Osteoblast (primary cell): ENCODE data around the gene CPZ. TPM values are rescaled to one million over a fixed set of nuclear protein-coding genes. Genes with fewer than 3 reads are reported as not detected.
"Not testable (repeated sequence)": the region's sequence is repeated elsewhere in the genome, so short reads cannot be mapped to it uniquely, and the experiment has no call there.

Experiments
- DNase-seq: peaks from one replicate; pipeline ENCODE4 v3.0.0; 2011; ENCODE audit warnings: low spot score, mixed read lengths; ENCODE audit not compliant: insufficient read length; ENCODE audit errors: missing footprints
- H2AFZ ChIP-seq: 2 replicates; pipeline ENCODE4 v1.6.0; 2011; ENCODE audit warnings: mild to moderate bottlenecking, low read length
- H3K27ac ChIP-seq: 2 replicates; pipeline ENCODE4 v1.5.1; 2011; ENCODE audit warnings: mild to moderate bottlenecking, low read depth, low read length, moderate library complexity
- H3K27me3 ChIP-seq: 2 replicates; pipeline ENCODE4 v1.6.0; 2012; ENCODE audit warnings: mild to moderate bottlenecking, control low read depth, inconsistent platforms, low read length, moderate library complexity; ENCODE audit not compliant: insufficient read depth
- H3K36me3 ChIP-seq: 2 replicates; pipeline ENCODE4 v1.5.1; 2011; ENCODE audit warnings: mild to moderate bottlenecking, low read length, control low read depth, moderate library complexity; ENCODE audit not compliant: insufficient read depth
- H3K4me1 ChIP-seq: 2 replicates; pipeline ENCODE4 v1.5.1; 2011; ENCODE audit warnings: mild to moderate bottlenecking, low read length, control low read depth, moderate library complexity; ENCODE audit not compliant: insufficient read depth
- H3K4me2 ChIP-seq: 2 replicates; pipeline ENCODE4 v1.6.0; 2011; ENCODE audit warnings: mild to moderate bottlenecking, low read length; ENCODE audit not compliant: insufficient read depth
- H3K4me3 ChIP-seq: fragments of 200-600 bp; sonication (generic); 3 replicates; pipeline ENCODE4 v1.5.1; 2012; ENCODE audit warnings: mild to moderate bottlenecking, low read length, inconsistent platforms; ENCODE audit not compliant: insufficient read depth
- H3K79me2 ChIP-seq: 2 replicates; pipeline ENCODE4 v1.6.0; 2012; ENCODE audit warnings: mild to moderate bottlenecking, low read length, control low read depth, inconsistent platforms; ENCODE audit not compliant: insufficient read depth
- H3K9me3 ChIP-seq: 2 replicates; pipeline ENCODE4 v1.5.1; 2011; ENCODE audit warnings: low read depth, low read length, control low read depth
- H4K20me1 ChIP-seq: 2 replicates; pipeline ENCODE4 v1.6.0; 2012; ENCODE audit warnings: mild to moderate bottlenecking, low read length, control low read depth; ENCODE audit not compliant: insufficient read depth
- total RNA-seq: library from RNA; depleted of rRNA; stranded (reverse); fragments of >200 nt; gene quantifications from 2 replicates; pipeline ENCODE4 v1.2.3, GENCODE V29; 2012
- TF ChIP-seq, protein P1 (sequence below): IDR thresholded peaks from 2 replicates; pipeline ENCODE4 v1.5.1; 2011; ENCODE audit warnings: mild to moderate bottlenecking, low read depth, low read length, moderate library complexity; ENCODE audit errors: extremely low read depth

CPZ gene
- total RNA-seq, 1 donor, result 44.5 TPM

DNA sequence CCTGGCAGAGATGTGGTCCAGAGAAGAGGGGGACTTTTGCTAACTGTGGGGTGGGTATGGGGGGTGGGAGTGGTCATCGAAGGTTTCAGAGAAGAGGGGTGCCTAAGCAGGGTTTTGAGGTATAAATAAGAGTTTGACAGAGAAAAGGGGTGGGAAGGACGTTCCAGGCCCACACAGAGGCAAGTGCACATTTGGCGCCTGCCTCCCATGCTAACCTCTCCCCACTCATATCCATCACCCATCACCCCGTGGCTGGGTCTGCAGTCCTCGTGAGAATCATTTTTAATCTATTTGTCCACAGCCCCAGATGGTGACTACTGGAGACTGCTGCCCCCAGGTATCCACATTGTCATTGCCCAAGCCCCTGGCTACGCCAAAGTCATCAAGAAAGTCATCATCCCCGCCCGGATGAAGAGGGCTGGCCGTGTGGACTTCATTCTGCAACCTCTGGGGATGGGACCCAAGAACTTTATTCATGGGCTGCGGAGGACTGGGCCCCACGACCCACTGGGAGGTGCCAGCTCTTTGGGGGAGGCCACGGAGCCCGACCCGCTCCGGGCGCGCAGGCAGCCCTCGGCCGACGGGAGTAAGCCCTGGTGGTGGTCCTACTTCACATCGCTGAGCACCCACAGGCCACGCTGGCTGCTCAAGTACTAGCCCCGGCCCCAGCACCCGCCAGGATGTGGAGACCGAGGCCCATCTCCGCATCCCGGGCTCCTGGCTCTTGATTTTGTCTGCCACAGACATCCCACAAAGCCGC lies 26.6 kb downstream of the CPZ start:
- no peaks in the 10 kb centered on the region for H3K27me3 ChIP-seq
- H3K9me3 ChIP-seq, result no peaks in the 10 kb centered on the region
- no peaks in the 10 kb centered on the region for H3K4me1 ChIP-seq
- H3K4me2 ChIP-seq, result no peak overlapping the region
- no peak for DNase-seq
- no peak overlapping the region for H3K4me3 ChIP-seq
- TF ChIP-seq, protein P1, sequence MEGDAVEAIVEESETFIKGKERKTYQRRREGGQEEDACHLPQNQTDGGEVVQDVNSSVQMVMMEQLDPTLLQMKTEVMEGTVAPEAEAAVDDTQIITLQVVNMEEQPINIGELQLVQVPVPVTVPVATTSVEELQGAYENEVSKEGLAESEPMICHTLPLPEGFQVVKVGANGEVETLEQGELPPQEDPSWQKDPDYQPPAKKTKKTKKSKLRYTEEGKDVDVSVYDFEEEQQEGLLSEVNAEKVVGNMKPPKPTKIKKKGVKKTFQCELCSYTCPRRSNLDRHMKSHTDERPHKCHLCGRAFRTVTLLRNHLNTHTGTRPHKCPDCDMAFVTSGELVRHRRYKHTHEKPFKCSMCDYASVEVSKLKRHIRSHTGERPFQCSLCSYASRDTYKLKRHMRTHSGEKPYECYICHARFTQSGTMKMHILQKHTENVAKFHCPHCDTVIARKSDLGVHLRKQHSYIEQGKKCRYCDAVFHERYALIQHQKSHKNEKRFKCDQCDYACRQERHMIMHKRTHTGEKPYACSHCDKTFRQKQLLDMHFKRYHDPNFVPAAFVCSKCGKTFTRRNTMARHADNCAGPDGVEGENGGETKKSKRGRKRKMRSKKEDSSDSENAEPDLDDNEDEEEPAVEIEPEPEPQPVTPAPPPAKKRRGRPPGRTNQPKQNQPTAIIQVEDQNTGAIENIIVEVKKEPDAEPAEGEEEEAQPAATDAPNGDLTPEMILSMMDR, result no peak
- peaks cover 3% of the 10 kb centered on the region for H3K36me3 ChIP-seq
- no peaks in the 10 kb centered on the region for H3K79me2 ChIP-seq
- H4K20me1 ChIP-seq, result peaks cover 3% of the 10 kb centered on the region
- H3K27ac ChIP-seq, result no peak overlapping the region
- H2AFZ ChIP-seq, result no peak overlapping the region

DNA sequence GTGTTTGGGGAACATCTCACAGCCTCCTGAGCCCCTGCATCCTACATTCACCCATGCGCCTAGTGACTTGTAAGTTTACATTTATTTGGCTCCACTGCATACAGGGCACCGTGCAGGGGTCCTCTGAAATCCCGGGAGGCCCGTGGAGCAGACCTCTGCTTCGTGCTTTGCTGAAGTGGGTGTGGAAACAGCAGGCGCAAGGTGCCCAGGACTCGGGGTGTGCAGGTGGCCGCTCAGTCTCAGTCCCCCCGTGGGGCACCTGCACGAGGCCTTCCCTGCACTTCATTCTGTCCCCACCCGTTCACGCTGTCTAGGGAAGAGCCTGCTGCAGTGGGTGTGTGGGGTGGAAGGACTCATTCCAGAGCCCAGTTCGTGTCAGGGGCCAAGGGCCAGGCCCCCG lies 28.6 kb downstream of the CPZ start:
- H3K36me3 ChIP-seq, H4K20me1 ChIP-seq, H3K4me1 ChIP-seq, H3K4me2 ChIP-seq, H3K27me3 ChIP-seq, H3K79me2 ChIP-seq, H3K27ac ChIP-seq, H3K4me3 ChIP-seq, DNase-seq, H2AFZ ChIP-seq, H3K9me3 ChIP-seq: not testable (repeated sequence)

DNA sequence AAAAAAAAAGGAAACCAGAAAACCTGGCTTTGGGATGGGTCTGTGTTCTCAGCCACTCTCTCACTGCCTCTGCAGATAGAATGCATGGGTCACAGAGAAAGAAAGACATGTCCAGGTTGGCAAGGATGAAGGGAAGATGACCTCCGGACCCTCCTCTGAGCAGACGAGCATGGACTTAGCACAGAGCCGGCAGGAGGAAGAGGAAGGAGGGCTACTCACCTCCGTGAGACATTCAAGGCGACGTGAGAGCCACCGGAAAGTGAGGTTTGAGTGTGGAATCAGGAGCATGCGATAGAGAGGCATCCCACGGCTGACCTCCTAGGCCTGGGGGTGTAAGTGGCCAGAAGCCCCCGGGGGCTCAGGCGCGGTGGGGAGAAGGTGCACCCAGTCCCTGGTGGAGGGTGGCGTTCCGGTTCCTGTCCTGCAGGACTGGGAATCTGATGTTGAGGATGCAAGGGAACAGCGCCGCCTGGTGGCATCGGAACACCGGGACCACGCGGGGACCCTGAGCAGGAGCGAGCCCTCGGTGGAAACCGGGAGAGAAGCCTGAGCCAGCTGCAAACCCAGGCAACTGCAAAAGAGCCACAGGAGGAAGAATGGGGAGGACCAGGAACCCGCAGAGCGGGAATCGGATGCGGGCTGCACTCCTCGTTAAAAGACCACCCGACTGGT lies 32.2 kb downstream of the CPZ start:
- not testable (repeated sequence) for H3K4me1 ChIP-seq, H2AFZ ChIP-seq, H3K79me2 ChIP-seq, H3K27ac ChIP-seq, H3K9me3 ChIP-seq, H3K4me3 ChIP-seq, H3K27me3 ChIP-seq, H4K20me1 ChIP-seq, DNase-seq, H3K4me2 ChIP-seq, H3K36me3 ChIP-seq

DNA sequence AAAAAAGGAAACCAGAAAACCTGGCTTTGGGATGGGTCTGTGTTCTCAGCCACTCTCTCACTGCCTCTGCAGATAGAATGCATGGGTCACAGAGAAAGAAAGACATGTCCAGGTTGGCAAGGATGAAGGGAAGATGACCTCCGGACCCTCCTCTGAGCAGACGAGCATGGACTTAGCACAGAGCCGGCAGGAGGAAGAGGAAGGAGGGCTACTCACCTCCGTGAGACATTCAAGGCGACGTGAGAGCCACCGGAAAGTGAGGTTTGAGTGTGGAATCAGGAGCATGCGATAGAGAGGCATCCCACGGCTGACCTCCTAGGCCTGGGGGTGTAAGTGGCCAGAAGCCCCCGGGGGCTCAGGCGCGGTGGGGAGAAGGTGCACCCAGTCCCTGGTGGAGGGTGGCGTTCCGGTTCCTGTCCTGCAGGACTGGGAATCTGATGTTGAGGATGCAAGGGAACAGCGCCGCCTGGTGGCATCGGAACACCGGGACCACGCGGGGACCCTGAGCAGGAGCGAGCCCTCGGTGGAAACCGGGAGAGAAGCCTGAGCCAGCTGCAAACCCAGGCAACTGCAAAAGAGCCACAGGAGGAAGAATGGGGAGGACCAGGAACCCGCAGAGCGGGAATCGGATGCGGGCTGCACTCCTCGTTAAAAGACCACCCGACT lies 37.8 kb downstream of the CPZ start:
- not testable (repeated sequence) for H3K4me2 ChIP-seq, H3K4me1 ChIP-seq, H4K20me1 ChIP-seq, H3K4me3 ChIP-seq, H3K36me3 ChIP-seq, H2AFZ ChIP-seq, H3K27ac ChIP-seq, H3K79me2 ChIP-seq, DNase-seq, H3K9me3 ChIP-seq, H3K27me3 ChIP-seq

DNA sequence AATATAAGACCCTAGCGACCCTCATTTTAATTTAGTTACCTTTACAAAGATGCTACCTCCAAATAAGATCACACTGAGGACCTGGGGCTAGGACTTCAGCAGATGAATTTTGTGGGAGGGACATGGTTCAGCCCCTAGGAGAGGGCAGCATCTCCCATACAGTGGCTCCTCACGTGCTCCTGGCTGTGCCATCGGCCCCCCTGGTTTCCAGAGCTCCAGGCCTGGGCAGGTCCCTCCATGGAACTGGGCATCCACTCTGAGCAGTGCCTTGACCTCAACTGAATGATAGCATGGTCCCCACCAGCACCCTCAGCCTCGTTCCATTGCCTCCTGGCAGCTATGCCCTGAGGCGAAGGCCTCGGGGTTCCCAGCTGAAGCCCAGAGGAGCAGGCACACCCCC lies 39.3 kb downstream of the CPZ start:
- not testable (repeated sequence) for H3K79me2 ChIP-seq, H3K4me1 ChIP-seq, DNase-seq, H4K20me1 ChIP-seq, H3K4me3 ChIP-seq, H3K27me3 ChIP-seq, H3K9me3 ChIP-seq, H3K27ac ChIP-seq, H3K4me2 ChIP-seq, H2AFZ ChIP-seq, H3K36me3 ChIP-seq

DNA sequence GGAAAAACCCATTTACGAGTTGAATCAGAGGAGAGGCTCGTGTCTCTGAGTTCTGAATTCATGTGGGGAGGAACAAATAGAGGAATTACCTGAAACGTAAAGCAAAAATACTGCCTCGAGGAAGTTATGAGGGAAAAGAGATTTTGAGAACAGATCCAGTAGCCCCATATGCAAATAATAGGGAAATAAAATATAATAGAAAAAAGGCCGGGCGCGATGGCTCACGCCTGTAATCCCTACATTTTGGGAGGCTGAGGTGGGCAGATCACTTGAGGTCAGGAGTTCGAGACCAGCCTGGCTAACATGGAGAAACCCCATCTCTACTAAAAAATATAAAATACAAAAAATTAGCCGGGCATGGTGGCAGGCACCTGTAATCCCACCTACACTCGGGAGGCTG lies 42.2 kb downstream of the CPZ start:
- not testable (repeated sequence) for H3K27ac ChIP-seq, H2AFZ ChIP-seq, H4K20me1 ChIP-seq, H3K9me3 ChIP-seq, DNase-seq, H3K36me3 ChIP-seq, H3K27me3 ChIP-seq, H3K4me1 ChIP-seq, H3K4me2 ChIP-seq, H3K4me3 ChIP-seq, H3K79me2 ChIP-seq

DNA sequence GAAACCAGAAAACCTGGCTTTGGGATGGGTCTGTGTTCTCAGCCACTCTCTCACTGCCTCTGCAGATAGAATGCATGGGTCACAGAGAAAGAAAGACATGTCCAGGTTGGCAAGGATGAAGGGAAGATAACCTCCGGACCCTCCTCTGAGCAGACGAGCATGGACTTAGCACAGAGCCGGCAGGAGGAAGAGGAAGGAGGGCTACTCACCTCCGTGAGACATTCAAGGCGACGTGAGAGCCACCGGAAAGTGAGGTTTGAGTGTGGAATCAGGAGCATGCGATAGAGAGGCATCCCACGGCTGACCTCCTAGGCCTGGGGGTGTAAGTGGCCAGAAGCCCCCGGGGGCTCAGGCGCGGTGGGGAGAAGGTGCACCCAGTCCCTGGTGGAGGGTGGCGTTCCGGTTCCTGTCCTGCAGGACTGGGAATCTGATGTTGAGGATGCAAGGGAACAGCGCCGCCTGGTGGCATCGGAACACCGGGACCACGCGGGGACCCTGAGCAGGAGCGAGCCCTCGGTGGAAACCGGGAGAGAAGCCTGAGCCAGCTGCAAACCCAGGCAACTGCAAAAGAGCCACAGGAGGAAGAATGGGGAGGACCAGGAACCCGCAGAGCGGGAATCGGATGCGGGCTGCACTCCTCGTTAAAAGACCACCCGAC lies 43.5 kb downstream of the CPZ start:
- not testable (repeated sequence) for H3K4me3 ChIP-seq, H3K27me3 ChIP-seq, H4K20me1 ChIP-seq, H3K9me3 ChIP-seq, H3K27ac ChIP-seq, DNase-seq, H3K36me3 ChIP-seq, H2AFZ ChIP-seq, H3K4me2 ChIP-seq, H3K79me2 ChIP-seq, H3K4me1 ChIP-seq
